HS-5 (cell line): ENCODE measurements around the gene PYGO2.
"Not testable (repeated sequence)": the region's sequence is repeated elsewhere in the genome, so short reads cannot be mapped to it uniquely, and the experiment has no call there.

Experiments
- DNase-seq: peaks from one replicate; pipeline ENCODE4 v3.0.0-alpha.2; 2012; ENCODE audit warnings: low read depth

The PYGO2 gene

DNA sequence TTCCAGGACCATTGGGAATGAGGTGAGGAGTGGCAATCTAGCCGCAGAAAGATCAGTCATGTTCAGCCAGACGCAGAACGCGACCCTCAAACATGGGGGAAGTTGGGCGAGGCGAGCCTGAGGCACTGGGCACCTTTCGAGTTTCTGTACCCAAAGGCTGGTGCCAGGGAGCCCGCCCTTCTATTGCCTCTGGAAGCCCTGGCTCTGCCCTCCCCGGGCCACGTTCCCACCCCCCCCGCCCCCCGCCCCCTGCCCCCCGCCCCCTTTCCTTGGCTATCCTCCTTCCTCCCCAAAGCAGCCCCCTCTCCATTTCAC, 38.8 kb upstream of the PYGO2 start:
- DNase-seq, result no peak

DNA sequence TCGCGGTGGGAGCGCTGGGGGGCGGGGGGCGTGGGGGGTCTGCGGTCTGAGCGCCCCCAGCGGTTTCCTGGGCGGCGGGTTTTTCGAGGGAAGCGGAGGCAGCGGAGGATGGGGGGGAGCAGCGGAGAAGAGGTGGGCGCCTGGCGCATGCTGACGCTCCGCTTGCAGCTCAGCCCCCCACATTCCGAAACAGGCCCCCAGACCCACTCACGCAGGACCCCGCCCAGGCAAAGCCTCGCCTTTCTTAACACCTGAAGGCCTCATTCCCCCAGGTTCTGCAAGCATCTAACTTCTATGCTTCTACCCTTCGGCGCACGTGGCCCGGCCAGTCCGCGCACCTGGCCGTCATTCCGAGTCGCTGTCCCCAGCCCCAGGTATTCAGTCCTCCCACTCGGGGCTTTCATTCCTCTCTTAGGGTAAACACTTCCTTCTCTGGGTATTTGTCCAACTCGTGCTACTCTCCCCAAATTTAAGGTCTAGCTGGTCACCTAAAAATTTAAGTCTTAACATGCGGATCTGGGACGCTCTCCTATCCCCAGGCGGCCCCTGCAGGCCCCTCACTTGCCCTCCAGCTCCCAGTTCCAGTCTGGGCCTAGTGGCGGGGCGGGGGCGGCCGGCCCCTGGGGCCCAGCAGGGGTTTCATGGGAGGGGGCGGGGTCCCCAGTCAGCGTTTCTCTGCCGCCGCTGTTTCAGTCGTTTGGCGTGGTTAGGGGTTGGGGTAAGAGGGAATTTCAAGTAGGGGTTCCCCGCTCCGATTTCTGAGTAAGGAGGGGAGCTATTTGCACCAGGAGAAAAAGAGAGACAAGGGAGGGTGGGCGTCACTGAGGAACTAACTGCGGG, 38.2 kb upstream of the PYGO2 start:
- DNase-seq, result no peak

DNA sequence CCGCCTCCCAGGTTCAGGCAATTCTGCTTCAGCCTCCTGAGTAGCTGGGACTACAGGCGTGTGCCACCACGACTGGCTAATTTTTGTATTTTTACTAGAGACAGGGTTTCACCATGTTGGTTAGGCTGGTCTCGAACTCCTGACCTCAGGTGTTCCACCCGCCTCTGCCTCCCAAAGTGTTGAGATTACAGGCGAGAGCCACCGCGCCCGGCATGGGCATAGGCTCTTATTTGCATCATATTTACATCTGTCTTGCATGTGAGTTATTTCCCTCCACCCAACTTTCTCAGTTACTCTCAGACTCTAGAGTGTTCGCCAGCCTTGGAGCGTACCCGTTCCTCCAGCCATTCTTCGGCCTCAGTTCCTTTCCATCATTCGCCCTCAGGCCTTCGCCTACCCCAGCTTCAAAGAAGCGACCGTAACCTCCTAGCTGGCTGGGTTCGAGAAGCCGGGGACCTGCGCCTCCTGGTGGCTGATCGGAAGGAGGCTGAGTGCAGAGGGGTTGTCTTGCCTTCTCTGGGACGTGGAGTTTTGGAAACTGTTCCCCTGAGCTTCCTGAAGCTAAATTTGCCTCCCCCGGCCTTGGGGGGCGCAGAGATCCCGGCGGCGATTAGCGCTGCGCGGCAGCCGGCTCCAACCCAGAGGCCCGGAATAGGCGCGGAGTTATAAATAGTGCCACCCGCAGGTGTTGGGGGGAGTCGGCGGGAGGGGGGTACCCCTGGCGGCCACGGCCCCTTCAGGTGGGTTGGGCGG, 37.4 kb upstream of the PYGO2 start:
- DNase-seq, result no peak

DNA sequence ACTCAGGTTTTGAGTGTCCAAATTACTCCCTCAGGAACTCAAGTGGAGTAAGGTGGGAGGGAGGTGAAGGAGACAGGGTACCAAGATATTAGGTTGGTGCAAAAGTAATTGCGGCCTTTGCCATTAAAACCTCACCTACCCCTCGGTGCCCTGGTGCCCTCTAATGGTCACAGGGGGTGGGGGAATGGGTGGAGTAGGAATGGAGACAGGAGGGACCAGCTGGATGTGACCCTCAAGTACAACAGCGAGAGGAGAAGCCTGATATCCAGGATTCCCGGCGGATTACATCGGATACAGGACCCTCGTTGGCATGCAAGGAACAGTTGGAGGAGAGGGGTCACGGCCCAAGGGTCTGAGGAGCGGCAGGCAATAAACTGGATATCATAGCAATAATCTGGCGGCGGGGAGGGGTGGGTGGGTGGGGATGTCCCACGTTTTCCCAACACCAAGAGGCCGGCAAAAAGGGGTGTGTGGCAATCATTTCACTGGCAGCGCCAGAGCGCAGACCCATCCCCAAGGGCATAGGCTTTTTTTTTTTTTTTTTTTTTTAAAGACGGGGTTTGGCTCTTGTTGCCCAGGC, 36.7 kb upstream of the PYGO2 start:
- DNase-seq, result no peak

DNA sequence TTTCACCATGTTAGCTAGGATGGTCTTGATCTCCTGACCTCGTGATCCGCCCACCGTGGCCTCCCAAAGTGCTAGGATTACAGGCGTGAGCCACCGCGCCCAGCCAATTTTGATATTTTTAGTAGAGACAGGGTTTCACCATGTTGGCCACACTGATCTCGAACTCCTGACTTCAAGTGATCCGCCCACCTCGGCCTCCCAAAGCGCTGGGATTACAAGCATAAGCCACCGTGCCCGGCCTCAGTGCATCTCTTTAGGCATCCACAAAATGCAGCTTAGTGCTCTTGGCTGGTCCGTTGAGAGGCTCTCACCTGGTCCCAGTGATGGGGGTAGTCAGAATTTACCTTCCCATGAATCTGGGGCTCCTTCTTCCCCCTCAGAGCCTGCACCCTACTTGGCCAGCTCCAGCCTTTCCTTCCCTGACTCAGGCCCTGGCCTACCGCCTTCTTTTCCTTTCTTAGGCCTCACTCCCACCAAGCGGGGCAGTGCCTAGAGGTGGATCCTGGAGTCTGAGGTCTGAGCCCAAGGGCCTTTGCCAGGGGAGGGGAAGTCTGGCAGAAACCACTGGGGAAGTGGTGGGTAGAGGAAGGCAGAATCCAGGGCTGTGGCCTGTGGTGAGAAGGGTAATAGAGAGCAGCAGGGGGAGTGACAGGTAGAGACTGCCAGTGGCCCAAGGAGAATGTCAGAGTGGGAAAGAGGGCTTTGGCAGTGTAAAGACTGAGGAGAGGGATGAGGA, 35.6 kb upstream of the PYGO2 start:
- no peak for DNase-seq

DNA sequence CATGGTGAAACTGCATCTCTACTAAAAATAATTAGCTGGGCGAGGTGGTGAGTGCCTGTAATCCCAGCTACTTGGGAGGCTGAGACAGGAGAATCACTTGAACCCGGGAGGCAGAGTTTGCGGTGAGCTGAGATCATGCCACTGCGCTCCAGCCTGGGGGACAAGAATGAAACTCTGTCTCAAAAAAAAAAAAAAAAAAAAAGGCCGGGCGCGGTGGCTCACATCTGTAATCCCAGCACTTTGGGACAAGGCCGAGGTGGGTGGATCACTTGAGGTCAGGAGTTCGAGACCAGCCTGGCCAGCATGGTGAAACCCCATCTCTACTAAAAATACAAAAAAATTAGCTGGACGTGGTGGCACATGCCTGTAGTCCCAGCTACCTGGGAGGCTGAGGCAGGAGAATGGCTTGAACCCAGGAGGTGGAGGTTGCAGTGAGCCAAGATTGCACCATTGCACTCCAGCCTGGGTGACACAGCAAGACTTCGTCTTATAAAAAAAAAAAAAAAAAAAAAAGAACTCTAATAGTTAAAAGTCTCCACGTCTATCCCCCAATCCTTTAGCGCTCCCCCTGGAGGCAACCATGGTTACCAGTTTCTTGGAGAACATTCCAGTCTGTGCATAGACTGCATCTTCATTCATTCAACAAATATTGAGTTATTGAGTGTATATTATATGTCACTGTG, 33.9 kb upstream of the PYGO2 start:
- not testable (repeated sequence) for DNase-seq

DNA sequence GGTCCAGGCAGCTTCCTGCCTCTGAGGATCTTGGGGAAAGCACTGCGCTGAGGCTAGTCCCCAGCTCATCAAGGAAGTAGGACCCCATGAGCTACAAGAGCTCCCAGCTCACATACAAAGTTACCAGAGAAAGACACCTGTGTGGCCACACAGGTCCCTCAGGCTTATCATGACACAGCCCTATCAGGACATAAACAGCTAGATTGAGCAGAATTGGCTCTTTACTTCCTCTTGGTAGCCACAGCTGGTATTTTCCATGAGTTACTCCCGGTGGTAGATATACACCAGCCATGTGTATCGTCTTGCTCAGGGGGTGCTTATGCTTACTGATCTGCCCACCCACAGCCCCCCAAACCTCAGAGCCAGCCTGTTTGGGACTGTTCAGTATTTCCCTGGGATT, 33.0 kb upstream of the PYGO2 start:
- DNase-seq, result no peak

DNA sequence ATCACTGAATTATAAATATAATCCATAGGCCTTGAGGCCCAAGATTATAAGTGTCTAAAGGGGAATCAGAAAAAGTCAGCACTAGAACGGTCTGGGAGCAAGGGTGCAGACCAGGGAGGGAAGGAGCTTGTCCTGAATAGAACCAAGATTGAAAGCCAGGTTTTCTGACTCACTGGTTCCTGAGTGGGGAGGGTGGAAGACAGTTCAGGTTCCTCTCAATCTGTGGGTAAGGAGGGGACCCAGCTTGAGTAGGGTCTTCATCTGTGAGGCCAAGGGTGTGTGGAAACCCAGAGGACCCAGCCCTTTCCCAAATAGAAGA, 32.6 kb upstream of the PYGO2 start:
- DNase-seq, result no peak

DNA sequence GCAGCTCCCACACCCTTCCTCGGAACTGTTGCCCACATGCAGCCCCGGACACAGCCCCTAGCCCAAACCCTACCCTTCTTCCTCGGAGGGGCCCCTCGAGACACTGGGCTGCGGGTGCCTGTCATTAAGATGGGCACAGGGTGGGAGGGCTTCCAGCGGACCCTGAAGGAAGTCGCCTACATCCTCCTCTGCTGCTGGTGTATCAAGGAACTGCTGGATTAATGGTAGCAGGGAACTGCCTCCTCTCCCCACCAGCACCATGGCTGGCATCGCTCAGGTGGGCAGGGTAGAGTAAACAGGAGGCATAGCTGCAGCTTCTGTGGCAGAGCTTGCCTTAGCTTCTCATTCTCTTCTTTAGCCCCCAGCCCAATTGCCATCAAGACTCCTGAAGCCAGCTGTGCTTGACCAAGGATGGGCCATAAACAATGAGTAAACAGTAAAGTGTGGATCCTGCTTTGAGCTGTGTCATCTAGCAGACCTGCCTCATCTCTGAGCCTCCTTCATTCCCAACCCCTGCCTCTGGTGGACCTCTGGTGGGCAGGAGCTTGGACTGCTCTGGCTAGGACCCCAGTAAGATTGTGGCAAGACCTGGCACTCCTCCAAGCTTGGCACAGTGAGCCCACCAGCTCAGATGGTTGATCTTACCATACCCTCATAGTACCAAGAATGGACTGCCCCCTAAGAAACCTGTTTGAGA, 32.1 kb upstream of the PYGO2 start, which contains the start of gene LENEP:
Gene LENEP, plus strand, starts transcription at position 15 of the 697 bp plus-strand sequence. Its CDS starts 22 bp downstream, at position 37.
- DNase-seq, result no peak

DNA sequence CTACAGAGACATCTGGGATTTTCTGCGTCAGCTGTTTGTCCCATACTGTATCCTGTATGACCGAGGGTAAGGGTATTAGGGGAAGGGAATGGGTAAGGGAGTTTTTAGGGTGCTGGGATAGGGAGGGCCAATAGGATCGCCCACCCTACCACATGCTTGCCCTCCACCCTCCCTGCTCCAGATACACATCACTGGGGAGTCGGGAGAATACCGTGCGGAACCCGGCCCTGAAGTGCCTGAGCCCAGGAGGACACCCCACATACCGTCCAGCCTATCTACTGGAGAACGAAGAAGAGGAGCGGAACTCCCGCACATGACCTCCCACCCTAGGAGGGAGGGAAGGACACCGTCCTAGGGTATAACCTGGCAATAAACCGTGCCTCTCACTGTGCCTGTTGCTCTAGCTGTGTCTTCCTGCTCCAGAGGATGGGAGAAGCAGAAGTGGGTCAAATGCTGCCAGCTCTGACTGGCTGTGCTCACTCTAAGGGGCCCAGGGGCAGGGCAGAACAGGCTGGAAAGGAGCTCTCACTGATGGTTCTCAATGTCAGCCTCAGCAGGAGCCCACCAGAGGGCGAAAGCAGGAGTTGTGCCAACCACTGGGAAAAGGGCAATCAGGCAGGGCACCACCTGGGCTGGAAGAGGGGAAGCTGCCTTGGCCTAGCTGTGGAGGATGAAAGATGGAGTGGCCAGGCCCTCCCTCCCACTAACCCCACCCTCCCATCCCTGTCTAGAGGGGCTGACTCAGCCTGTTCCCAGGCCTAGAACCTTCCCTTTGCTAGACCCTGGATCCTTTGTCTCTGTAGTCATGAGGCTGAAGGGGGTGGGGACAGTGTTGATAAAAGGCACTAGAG, 31.4 kb upstream of the PYGO2 start:
- no peak for DNase-seq

DNA sequence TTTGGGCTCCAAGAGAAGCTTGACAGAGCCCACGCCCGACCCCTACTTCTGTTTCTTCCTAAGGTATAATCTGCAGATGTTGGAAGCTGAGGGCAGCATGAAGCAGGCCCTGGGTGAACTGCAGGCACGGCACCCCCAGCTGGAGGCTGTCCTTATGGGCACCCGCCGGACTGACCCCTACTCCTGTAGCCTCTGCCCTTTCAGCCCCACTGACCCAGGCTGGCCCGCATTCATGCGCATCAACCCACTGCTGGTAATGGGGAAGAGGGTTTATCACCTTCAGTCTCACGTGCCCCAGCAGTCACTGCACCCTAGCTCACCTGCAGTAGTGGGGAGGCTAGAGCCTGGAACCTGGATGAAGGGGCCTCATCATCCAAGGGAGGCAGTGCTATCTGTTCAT, 28.7 kb upstream of the PYGO2 start:
- DNase-seq, result no peak

DNA sequence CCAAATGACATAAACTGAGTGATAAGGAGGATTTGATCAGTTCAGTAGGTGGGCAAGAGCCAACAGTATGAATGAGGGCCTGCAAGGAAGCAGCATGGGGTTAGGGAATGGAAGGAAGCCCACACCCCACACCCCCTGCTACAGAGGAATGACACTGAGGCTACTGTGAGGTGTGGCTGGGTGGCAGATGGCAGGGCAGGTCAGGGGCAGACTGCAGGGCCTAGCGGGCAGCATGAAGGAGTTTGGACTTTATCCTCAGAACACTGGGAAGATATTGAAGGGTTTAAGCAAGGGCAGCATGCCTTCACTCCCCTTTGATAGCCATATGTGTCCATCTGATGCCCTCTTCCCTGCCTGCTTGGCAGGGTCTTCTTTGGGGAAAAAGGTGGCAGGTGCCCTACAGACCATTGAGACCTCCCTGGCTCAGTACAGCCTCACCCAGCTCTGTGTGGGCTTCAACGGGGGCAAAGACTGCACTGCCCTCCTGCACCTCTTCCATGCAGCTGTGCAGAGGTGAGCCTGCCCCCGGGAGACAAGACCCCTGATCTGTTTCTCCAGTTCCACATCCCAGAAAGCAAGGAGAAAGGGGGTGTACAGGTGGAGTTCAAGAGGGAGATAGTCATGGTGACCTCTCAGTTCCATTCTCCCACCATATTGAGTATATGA, 27.7 kb upstream of the PYGO2 start:
- DNase-seq, result no peak

DNA sequence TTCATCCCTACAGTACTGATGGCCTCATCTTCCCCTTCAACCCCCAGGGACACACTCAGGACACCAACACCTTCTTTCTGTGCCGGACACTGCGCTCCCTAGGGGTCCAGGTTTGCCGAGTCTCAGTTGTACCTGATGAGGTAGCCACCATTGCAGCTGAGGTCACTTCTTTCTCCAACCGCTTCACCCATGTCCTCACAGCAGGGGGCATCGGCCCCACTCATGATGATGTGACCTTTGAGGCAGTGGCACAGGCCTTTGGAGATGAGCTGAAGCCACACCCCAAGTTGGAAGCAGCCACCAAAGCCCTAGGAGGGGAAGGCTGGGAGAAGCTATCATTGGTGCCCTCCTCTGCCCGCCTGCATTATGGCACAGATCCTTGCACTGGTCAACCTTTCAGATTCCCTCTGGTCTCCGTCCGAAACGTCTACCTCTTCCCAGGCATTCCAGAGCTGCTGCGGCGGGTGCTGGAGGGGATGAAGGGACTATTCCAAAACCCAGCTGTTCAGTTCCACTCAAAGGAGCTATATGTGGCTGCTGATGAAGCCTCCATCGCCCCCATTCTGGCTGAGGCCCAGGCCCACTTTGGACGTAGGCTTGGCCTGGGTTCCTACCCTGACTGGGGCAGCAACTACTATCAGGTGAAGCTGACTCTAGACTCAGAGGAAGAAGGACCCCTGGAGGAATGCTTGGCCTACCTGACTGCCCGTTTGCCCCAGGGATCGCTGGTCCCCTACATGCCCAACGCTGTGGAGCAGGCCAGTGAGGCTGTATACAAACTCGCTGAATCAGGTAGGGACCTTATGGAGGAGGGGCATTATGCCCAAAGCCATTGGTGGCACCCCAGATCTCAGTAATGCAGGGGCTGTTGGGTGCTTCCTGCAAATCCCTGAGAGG, 26.7 kb upstream of the PYGO2 start:
- DNase-seq, result no peak

DNA sequence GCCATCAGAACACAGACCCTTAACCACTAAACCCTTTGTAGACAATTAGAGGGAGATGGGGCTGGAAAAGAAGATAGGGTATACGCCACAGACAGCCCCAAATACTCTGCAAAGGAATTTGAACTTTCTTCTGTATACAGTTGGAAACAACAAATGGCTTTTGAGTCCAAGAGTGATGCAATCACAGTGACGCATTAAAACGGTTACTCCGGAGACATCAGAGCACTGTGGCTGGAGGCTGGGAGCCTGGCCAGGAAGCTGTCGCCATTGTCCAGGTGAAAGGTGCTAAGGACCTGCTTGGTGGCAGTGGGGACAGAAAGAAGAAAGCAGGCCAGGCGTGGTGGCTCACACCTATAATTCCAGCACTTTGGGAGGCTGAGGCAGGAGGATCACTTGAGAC, 25.7 kb upstream of the PYGO2 start:
- no peak for DNase-seq

DNA sequence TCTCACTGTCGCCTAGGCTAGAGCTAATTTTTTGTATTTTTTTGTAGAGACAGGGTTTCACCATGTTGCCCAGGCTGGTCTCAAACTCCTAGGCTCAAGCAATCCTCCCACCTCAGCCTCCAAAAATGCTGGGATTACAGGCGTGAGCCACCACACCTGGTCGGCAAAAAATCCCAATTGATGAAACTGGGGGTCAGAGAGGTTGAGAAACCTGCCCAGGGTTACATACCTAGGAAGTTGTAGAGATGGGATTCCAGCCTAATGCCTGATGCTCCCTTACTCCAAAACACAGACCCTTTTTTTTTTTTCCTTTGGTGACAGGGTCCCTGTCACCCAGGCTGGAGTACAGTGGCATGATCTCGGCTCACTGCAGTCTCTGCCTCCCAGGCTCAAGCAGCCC, 25.2 kb upstream of the PYGO2 start:
- not testable (repeated sequence) for DNase-seq

DNA sequence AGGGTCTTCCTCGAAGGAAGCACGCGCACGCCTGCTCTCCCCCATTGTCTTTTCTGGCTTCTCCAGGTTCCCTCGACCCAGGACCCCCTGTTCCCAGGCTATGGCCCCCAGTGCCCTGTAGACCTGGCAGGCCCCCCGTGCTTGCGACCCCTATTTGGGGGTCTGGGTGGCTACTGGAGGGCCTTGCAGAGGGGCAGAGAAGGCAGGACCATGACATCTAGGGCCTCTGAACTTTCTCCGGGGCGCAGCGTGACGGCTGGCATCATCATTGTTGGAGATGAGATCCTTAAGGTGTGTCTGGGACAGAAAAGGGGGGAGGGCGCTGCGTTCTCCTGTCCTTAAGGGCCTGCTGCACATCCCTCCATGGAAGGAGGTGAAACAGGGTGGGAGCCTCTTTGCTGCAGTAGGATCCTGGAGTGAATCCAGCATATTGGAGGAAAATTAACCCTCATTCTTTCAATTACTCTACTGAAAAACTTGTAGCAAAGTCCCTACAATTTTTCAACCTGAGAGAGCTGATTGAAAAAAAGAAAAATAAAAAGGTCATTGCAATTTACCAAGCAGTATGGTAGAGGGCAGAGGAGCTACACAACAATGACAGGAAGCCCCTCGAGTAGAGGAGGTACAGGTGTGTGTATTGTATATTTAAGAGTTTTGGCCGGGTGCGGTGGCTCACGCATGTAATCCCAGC, 22.3 kb upstream of the PYGO2 start:
- no peak for DNase-seq

DNA sequence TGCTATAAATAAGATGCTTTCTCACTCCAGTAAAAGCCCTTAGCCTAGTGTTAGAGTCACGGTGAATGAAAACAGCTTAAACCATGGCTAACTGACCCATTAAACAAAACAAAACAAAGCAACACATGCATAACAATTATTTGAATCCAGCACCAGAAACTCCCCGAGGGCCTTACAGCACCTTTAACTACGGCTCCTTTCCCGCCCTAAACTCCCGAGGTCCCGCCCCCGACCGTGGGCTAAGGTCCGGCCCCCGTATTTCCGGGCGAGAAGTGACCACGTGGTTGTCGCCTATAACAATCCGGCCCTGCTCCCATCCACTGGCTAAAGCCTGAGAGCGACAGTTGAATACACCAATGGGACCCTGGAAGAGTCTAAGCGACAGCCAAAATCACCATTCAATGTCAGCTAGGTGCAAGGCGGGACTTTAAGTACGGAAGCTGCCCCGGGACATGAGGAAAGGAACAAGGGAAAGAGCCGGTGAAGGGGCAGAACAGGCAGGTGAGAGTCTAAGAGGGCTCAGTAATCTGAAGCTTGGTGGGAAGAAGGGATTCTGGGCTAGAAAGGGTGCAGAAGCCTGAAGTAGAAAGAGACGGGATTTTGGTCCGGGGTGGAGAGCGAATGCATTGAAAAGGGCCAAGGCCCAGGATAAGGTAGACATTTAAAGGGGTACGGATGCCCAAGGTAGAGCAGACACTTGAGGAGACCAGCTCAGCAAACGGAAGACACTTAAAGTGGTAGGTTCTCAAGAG, 21.5 kb upstream of the PYGO2 start, which contains the start of gene FLAD1:
Gene FLAD1, plus strand, starts transcription at position 448 of the 752 bp plus-strand sequence. CDS start 351 bp downstream, outside the sequence.
- peak; percentile 99 for DNase-seq
